ENCODE results near the gene FBXO48.

- no peak for TF ChIP-seq POLR2AphosphoS5 (IDR thresholded peaks at IDR 0.05; ENCODE audit: borderline replicate concordance, low read depth, low read length)
- TF ChIP-seq FOXP2 (optimal IDR thresholded peaks at IDR 0.05; ENCODE audit: control extremely low read depth, extremely low read length, insufficient read depth), result no peak
Observed at GRCh38 chr2:68483011-68483410, 15.9 kb upstream of the FBXO48 start.
